Left cardiac atrium (tissue), 4 donors: Measurements from ENCODE around the gene LRRC71. TPM values are rescaled to one million over a fixed set of nuclear protein-coding genes. Genes with fewer than 3 reads are reported as not detected.

ENCODE experiments used
- ATAC-seq, 2 donors: fragments of 200-7000 bp; cut with Tn5 transposase; one replicate each; pipeline ENCODE4 v1.9.1; 2020; ENCODE audit warnings: mild to moderate bottlenecking in 2 of 2, moderate library complexity in 2 of 2
- DNase-seq: peaks from one replicate; pipeline ENCODE4 v3.0.0-alpha.2; 2020
- intact Hi-C, 2 donors: fragments of 100-400 bp; cut with DNase I; formaldehyde crosslinking; loops; one replicate each; pipeline versions ENCODE4 v1.14.1 to v1.15.1; 2022 to 2023
- microRNA-seq, 2 donors: library from miRNA; unstranded; fragments of <30 nt; microRNA quantifications; one replicate each; pipeline ENCODE4 v1.2.0, GENCODE V29; 2020
- total RNA-seq, 2 donors: library from RNA; stranded (reverse); fragmentation: NEBNext Ultra II Directional; extraction: Animal tissue kit (Norgen Biotek cat#: 25700); gene quantifications; one replicate each; pipeline ENCODE4 v1.2.1, GENCODE V29; 2021
- donor health status: DM: no; HTN: yes; CAD: no.
- donor health status: DM: no; HTN: yes; CAD: no; lungs with severe emphysema.
- donor health status: DM: yes; HTN: yes; CAD: no.
- donor health status: Dilated cardiomyopathy.

The LRRC71 gene
- total RNA-seq, 2 donors from 2014 or later = not detected

DNA sequence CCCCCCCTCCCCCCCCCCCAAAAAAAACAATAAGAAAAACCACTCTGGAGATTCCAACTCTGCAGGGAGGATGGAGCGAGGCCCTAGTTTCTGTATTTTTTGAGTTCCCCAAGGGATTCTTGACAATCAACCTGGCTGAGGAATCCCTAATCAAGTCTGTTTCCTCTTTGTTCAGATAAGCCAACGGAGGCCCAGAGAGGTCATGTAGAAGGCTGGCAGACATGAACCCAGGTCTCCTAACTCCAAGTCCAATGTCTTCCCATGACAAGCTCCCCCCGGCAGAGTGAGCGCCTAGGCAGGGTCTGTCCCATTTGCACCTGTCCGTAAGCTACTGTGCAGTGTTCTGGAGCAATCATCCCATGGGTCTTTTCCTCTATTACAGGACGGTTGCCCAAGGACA is 39.5 kb downstream of the LRRC71 start:
- no peak for DNase-seq
- no peak for ATAC-seq
- intact Hi-C loops = no loop called here

GRCh38 chr1:156961709-156962108 is 41.3 kb downstream of the LRRC71 start:
- DNase-seq = no peak
- ATAC-seq = no peak
- intact Hi-C loops = no loop called here

DNA sequence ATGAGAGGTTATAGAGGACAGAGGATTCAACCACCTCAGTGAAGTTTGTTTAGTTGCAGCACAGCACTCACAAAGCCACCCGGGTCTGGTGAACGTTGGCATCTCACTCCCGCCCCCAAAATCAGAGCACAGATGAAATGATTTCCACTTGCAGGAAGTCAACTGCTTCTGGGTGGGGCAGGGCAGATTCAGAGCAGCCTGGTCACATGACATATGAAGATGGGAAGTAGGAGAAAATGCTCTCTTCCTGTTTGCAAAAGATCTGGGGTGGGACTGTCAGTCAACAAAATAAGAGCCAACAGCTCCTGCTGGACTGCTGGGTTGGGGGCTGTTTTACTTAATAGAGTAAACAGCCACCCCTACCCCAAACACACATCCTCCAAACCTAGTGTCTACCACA is 43.2 kb downstream of the LRRC71 start:
- intact Hi-C loops = no loop called here
- DNase-seq (no peak), ATAC-seq (peak; percentile 54 to 73)

DNA sequence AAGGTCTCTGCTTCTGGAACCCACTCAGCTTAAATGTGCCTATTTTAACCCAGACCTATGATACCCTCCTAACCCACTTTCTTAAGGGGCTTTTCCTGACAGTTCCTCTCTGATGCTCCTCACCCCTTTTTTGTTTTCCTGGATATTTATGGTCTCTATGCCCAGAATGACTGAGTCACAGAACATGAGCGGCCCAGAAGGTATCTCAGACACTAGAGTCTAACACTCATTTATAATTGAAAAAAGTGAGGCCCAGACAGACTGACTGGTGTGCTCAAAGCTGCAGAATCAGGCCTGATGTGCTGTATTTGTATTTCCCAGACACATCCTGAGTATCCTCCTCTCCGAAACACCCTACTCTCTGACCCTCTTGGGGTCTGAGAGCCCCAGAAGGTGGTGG is 44.0 kb downstream of the LRRC71 start:
- no peak for ATAC-seq
- DNase-seq = no peak
- intact Hi-C loops = no loop called here

DNA sequence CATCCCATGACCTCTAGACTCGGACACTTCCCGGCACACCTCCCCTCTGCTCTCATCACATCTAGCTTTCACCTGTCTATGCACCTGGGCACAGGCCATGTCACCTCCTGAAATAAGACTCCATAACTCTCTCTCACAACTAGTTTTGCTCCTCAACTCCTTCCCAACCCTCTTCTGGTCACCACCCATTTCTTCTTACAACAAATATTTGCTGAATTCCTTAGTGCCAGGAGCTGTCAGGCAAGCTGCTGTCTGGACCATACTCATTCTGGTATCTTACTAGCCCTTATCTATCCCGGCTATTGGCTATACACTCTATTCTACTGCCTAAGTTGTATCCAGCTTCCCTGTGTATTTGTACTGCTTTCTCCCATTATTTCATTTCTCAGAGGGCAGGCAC is 49.1 kb downstream of the LRRC71 start:
- ATAC-seq (no peak), DNase-seq (no peak)
- intact Hi-C loops = no loop called here

DNA sequence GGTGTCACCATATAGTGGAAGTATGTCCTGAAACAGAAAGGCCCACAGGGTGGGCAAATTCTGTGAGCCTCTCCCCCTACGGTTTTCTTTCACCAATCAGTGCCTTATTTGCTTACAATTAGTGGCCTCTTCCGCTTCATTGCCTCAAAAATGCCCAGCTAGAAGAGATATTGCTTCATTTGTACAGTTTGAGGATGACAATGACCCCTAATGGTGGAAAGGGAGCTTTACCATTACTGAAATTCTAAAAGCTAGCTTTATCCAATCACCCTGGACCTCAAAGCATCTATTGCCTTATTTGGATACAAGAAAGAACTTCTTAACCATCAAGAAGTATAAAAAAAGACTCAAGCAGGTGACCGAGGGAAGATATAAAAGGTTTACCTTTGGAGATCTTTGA is 49.6 kb downstream of the LRRC71 start:
- DNase-seq = no peak
- no peak for ATAC-seq
- intact Hi-C loops = no loop called here

DNA sequence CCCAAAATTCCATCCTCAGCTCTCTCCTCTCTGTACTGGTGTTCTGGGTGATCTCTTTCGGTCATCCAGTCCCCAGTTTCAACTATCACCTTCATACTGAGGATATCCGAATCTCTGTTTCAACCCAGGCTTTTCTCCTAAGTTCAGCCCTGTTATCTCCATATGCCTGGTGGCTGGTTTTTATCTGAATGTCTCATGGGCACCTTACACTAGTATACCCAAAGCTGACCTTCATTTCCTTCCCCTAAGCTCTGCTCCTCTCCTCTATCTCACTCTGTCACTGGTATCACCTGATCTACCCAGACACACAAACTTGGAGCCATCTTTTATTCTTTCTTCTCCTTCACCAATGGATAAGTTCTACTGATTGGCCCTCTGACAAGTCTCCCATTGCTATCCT is 53.0 kb downstream of the LRRC71 start:
- intact Hi-C loops = no loop called here
- ATAC-seq (no peak), DNase-seq (no peak)

DNA sequence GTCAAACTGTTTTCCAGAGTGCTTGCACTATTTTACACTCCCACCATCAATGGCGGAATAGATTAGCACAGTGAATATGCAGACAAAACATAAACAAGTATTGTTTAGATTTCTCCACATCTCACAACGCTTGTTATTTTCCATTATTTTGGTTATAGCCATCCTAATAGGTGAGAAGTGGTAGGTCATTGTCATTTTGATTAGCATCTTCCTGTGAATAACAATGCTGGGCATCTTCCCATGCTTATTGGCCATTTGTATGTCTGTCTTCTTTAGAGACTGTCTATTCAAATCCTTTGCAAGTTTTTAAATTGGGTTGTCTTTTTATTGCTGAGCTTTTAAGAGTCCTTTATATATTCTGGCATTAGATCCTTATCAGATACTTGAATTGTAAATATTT is 54.7 kb downstream of the LRRC71 start:
- intact Hi-C loops = no loop called here
- ATAC-seq (no peak), DNase-seq (no peak)

DNA sequence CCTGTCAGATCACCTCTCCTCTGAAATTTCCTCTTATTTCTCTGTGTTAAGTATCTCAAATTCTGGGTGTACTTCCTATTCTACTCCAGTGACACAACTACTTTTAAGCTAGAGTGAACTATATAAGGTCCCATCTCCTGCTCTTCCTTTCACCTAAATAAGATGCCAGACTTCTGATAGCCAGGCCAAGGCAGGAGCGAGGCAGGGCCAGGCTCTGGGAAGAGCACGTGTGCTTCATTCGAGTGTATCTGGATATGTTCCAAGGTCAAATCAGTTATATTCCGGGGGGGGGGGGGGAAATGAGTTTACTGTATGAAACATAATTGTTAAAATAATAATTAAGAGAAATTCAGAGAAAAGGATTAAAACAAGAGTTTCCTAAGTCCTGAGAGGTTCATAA is 60.1 kb downstream of the LRRC71 start:
- ATAC-seq (peak in 1 of 2 donors; percentile 41), DNase-seq (no peak)
- intact Hi-C loops = no loop called here

Small RNAs within 50 kb of the gene (microRNA-seq; reads per million reads assigned to microRNA genes)
- gene MIR765 = 0 to 0.40 reads per million in 2 donors

Other genes with a start within 250 kb of the LRRC71 start
- 100 to 1,000 TPM; 224 to 240 TPM for gene NES, start 243.2 kb upstream of the LRRC71 start, total RNA-seq
- 1 to 10 TPM; 1.5 TPM for gene CRABP2, start 215.0 kb upstream of the LRRC71 start, total RNA-seq
- 10 to 100 TPM; 14.6 to 20.5 TPM for gene METTL25B, start 192.2 kb upstream of the LRRC71 start, total RNA-seq
- gene ISG20L2, start 191.9 kb upstream of the LRRC71 start, total RNA-seq = 10 to 100 TPM; 15.7 to 18.6 TPM
- gene MRPL24, start 179.5 kb upstream of the LRRC71 start, total RNA-seq = 10 to 100 TPM; 62.9 to 74.0 TPM
- gene HDGF, start 169.0 kb upstream of the LRRC71 start, total RNA-seq = 100 to 1,000 TPM; 139 to 156 TPM
- 10 to 100 TPM; 32.0 to 46.2 TPM for gene PRCC, start 153.1 kb upstream of the LRRC71 start, total RNA-seq
- gene SH2D2A, start 103.8 kb upstream of the LRRC71 start, total RNA-seq = 1 to 10 TPM; 1.1 to 2.8 TPM
- gene INSRR, start 61.5 kb upstream of the LRRC71 start, total RNA-seq = under 1 TPM; 0.05 to 0.12 TPM
- 1 to 10 TPM; 2.1 to 2.5 TPM for gene NTRK1, start 59.8 kb upstream of the LRRC71 start, total RNA-seq
- 10 to 100 TPM in 1 of 2 donors, 1 to 10 TPM in 1; 7.2 to 10.4 TPM for gene PEAR1, start 26.9 kb upstream of the LRRC71 start, total RNA-seq
- 10 to 100 TPM; 25.4 to 27.0 TPM for gene ARHGEF11, start 125.1 kb downstream of the LRRC71 start, total RNA-seq
- gene ETV3L, start 179.2 kb downstream of the LRRC71 start, total RNA-seq = not detected
- 10 to 100 TPM; 17.3 to 21.4 TPM for gene ETV3, start 217.8 kb downstream of the LRRC71 start, total RNA-seq